HG03103 (cell line): Measurements from ENCODE around the gene SEBOX.

ENCODE experiments used
- ATAC-seq: cut with Tn5 transposase; IDR thresholded peaks from one replicate; pipeline ENCODE4 v1.9.1; 2021; ENCODE audit warnings: low read depth; ENCODE audit not compliant: unreplicated experiment

SEBOX gene

DNA sequence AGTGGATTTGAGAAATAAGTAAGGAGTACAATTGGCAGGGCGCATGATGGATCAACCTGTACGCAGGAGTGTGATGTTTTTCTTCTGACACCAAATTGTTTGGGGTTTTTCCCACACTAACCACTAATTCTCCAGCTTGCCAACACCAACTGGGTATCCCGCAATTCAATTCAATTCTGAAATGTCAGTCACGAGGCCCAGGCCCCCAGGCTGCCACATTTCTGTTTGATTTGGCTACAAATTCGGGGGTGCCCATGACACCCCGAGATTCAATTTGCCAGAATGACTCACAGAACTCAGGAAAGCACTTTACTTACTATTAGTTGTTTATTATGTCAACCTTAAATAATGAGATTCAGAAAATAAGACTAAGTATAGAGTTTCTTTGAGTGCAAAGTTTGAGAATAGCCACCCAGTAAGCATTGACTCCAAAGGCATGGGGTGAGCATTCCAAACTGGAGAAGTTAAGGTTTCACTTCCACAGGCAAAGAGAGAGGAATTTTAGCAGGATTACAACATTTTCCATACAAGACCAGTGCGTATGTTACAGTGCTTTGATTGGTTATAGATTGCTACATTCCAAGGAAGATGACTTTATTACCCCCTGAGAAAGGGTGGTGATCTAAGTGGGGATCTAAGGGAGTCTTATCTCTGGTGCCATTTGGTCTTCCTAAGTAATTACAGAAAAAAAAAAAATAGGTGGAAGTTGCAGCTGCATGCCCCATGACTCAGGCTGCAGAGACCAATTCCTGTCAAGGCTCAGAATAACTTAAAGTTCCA, 29.5 kb upstream of the SEBOX start:
- ATAC-seq: no peak

DNA sequence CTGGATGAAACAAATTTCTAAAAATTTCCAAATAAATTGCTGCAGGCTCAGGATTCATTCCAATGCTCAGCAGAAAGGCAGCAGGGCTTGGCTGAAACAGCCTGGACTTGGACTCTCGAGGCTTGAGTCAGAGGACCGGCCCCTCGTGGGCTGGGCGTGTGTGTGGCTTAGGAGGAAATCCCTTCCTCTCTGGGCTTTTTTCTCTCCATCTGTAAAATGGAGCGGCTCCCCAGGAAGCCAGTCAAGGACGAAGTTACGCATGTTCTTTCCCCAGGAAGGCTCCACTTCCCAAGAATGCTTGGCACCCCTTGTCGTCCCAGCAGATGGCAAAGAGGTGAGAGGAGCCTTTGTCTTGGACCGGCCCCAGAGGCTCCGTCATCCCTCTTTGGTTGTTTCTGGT, 27.5 kb upstream of the SEBOX start:
- no peak for ATAC-seq

DNA sequence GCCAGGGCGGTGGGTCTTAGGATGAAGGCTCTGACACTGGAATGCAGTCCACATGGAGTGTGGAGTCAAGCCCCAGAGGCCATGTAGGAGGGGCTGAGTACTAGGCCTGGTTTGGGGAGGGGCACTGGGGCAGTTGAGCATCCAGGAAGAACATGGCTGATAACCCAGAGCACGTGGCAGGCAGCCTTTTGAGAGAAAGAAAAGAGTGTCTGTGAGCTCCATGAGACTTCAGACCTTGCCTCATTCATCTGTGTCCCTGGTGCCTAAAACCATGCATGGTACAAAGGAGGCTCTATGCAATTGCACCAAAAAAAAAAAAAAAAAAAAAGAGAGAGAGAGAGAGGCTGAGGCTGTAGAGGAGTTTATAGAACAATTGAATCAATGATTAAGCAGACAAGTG, 26.4 kb upstream of the SEBOX start:
- ATAC-seq: no peak

DNA sequence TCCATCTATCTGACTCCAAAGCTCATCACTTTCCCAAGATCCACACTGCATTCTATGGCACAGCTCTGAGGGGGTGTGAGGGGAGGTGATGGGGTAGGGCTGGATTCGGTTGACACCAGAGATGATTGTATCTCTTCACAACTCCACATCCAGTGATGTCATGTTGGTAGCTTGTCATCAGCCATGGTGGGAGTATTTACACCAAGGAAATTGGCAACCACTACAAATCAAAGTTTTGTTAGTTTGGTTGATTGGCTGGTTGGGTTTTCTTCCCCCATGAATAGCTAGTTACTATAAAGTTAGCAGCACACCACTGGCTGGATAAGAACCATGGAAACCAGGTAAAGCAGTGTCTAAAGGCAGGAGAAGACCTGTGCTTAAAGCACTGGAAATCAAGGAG, 26.0 kb upstream of the SEBOX start:
- no peak for ATAC-seq

DNA sequence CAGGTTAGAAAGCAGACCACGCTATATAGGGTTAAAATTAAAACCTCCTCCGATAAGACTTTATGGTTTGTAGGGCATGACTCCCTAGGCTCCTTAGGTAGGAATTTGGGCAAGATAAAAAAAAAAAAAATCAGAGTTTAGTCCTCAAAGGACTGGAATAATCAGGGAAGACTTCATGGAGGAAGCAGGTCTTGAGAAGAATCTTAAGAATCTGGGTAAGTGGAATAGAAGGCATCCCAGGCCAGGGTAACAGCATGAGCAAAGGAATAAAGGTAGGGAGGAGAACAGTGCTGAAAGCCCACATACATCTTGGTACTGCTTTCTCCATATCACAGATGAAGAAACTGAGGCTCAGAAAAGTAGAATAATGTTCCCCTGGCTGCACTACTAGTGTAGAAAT, 25.6 kb upstream of the SEBOX start:
- no peak for ATAC-seq

DNA sequence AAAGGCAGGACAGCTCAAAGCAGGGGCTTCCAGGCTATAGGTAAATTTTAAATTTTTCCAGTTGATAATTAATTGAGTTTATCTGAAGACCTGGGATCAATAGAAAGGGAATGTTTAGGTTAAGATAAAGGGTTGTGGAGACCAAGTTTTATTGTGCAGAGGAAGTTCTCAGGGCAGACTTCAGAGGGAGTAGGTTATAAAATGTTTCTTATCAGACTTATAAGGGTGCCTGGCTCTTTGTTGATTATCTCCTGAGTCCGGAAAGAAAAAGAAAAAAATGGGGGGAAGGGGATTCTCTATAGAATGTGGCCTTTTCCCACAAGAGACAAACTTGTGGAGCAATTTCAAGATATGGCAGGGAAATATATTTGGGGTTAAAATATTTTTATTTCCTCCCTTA, 25.1 kb upstream of the SEBOX start:
- no peak for ATAC-seq

DNA sequence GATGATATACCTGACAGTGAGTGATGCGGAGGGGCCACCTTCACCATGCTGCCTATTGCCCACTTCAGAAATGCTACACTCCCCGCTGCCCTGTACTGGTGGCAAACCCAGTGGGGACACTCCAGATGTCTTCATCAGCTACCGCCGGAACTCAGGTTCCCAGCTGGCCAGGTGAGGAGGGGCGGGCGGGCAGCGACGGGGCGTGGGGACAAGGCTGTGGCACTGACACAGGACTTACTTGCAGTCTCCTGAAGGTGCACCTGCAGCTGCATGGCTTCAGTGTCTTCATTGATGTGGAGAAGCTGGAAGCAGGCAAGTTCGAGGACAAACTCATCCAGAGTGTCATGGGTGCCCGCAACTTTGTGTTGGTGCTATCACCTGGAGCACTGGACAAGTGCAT, 23.1 kb upstream of the SEBOX start:
- no peak for ATAC-seq

DNA sequence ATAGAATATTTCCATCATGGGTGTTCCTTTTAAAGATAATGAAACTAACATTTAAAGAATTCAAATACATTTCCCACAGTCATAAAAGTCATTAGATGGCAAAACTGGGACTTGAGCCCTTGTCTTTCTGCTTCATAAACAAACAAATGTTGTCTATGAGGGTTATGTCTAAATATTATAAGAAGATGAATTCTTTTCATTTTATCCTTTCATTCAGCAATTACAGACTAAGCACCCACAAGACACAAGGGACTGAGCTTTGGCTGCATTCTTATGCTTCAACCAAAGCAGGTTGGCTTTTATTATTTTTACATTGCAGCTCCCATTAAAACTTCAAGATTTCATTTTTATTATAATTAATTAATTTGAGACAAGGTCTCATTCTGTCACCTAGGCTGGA, 21.4 kb upstream of the SEBOX start:
- no peak for ATAC-seq

DNA sequence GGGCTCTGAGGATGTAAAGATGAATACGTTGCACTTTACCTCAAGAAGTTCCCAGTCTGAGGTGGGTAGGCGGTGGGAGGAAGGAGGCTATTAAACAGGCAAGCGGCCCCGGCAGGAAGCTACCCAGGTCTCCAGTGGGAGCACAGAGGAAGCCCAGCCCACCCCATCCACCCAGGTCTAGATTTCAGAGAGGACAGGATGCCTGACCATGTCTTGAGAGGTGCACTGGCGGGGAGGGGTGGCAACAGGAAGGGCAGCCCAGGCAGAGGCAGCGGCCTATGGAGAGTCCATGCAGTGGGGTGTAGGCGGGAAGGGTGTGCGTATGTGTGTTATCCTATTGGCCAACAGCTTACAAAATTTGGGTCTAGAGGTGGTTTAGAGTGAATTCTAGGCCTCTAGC, 20.4 kb upstream of the SEBOX start:
- no peak for ATAC-seq

DNA sequence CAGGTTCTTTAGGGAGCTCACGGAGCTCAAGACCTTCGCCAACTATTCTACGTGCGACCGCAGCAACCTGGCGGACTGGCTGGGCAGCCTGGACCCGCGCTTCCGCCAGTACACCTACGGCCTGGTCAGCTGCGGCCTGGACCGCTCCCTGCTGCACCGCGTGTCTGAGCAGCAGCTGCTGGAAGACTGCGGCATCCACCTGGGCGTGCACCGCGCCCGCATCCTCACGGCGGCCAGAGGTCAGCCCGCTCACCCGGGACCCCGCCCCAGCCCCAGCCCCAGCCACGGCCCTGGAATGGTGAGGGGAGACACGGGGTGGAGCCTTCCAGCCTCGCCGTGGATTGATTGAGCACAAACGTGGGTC, 20.0 kb upstream of the SEBOX start:
- no peak for ATAC-seq

DNA sequence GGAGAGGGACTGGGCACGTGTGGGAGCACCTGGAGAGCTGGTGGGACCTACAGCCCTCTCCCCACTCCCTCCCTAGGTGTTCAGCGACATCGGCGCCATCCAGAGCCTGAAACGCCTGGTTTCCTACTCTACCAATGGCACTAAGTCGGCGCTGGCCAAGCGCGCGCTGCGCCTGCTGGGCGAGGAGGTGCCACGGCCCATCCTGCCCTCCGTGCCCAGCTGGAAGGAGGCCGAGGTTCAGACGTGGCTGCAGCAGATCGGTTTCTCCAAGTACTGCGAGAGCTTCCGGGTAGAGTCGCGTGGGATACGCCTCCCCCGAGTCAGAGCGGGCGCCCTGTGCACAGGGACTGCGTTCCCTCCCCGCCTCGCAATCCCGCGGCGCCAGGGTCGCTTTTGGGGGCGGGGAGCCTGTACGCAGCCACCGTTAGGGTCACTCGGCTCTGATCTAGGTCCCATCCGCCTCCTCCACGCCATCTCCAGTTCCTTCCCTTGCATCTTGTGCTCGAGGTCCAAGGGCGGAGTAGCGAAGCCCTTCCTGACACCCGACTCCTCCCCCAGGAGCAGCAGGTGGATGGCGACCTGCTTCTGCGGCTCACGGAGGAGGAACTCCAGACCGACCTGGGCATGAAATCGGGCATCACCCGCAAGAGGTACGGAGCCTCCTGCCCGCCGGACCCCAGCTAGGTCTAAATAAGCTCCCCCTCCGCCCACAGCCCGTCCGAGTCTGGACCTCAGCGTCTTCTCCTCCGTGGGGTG, 19.5 kb upstream of the SEBOX start:
- no peak for ATAC-seq

DNA sequence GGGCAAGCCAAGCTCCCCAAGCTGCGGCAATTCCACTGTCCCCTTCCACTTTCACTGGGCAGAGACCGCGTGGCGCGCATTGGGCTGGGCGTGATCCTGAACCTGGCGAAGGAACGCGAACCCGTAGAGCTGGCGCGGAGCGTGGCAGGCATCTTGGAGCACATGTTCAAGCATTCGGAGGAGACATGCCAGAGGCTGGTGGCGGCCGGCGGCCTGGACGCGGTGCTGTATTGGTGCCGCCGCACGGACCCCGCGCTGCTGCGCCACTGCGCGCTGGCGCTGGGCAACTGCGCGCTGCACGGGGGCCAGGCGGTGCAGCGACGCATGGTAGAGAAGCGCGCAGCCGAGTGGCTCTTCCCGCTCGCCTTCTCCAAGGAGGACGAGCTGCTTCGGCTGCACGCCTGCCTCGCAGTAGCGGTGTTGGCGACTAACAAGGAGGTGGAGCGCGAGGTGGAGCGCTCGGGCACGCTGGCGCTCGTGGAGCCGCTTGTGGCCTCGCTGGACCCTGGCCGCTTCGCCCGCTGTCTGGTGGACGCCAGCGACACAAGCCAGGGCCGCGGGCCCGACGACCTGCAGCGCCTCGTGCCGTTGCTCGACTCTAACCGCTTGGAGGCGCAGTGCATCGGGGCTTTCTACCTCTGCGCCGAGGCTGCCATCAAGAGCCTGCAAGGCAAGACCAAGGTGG, 16.3 kb upstream of the SEBOX start:
- no peak for ATAC-seq

DNA sequence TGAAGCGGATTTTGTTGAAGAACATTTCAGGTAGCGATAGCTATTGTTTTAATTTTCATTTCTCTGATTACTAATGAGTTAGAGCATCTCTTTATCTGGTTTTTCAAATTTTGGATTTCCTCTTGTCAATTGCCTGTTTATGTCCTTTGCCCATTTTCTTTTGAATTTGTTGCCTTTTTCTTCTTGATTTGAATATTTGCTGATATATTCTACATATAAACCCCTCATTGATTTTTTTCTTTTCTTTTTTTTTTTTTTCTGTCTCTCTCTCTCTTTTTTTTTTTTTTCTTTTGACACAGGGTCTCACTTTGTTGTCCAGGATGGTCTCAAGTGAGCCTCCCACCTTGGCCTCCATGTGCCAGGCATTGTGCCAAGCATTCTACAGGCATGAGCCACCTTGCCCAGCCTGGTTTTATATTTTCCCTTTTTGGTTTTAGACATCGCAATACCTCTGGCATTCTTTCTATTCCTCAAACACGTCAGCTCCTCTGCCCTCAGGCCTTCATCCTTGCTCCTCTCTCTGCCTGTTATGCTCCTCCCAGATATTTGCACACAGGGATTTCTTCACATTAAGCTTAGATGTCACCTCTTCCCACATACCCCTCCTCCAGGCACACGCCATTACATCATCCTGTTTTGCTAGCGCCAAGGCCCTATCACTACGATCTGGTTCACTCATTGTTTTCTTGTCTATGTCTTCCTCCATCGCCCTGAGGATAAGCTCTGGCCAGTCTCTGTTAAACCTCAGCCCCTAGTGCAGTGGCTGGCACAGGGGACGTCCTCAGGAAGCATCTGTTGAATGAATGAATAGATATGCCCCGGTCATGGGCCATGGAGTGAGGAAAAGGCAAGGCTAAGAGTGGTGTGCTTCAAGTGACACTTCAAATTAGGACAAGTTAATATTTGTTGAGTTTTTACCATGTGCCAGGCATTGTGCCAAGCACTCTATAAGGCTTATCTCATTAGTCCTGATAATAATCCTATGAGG, 15.1 kb upstream of the SEBOX start:
- ATAC-seq: no peak

DNA sequence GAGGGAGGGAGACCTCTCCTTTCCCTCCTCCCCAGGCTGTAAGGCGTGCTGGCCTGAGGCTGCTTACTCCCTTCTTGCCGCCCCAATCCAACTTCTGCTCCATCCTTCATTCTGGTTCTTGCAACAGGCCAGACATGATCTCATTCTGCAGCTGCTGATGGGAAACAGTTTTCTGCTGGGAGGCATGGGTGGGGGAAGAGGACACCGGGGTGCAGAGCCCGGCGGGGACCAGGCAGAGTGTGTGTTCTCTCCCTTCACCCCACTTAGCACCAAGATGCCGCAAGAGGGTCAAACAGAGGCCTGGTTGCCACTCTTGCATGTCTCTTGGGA, 7.9 kb upstream of the SEBOX start:
- ATAC-seq: no peak

DNA sequence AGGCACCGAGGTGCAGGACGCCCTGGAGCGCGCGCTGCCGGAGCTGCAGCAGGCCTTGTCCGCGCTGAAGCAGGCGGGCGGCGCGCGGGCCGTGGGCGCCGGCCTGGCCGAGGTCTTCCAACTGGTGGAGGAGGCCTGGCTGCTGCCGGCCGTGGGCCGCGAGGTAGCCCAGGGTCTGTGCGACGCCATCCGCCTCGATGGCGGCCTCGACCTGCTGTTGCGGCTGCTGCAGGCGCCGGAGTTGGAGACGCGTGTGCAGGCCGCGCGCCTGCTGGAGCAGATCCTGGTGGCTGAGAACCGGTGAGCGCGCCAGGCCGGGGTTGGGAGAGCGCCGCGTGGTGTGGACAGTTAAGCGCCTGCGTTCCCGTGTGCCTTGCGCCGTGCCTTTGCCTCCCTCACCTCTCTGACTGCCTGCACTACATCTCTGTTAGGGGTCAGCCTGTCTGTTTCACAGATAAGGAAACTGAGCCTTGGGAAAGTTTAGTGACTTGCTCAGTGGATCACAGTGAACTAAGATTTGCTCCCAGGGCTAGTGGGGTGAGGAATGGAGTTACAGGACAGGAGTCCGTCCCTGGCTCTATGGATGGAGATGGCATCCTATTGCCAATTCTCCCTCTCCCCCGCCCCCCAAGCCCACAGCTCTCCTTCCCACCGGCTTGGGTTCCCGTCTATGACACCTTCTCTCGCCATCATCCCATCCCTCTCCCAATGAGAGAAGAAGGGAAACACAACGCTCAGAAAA, 7.4 kb upstream of the SEBOX start:
- no peak for ATAC-seq

DNA sequence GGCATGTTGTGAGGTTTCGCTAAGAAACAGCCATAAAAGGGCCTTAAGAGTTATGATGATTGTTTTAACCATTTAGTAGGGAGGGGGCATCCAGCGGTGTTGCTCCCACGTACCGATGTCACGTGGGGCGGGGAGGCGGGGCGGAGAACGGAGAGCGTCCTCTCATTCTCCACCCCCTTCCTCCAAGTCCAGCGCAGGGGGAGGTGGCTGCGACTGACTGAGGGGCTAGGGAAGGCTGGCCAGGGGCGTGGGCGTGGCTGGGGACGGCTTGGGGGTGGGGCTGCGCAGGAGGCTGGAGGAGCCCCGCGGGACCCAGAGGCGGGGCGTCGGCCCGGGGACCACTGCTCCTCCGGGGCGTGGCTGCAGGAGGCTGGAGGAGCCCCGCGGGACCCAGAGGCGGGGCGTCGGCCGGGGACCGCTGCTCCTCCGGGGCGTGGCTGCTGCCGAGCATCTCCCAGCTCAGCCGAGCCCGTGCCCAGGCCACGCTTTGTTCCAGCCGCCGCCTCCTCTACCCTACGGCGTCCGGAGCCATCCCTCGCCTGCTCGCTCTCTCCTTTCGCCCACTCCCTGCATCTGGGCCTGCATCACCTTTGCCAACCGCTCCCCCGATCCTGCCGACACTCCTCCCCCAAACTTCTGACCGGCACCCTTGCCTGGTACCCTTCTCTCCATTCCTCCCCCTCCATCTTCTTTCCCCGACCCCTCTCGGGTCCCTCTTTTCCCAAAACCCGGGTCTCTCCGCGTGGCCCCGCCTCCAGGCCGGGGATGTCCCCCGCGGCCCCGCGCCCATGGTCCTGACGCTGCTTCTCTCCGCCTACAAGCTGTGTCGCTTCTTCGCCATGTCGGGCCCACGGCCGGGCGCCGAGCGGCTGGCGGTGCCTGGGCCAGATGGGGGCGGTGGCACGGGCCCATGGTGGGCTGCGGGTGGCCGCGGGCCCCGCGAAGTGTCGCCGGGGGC, 6.5 kb upstream of the SEBOX start, which contains the start of gene SARM1:
Gene SARM1 (plus strand): TSS at position 450 of the 958 bp plus-strand sequence. CDS start 339 bp downstream, at position 789.
- peak; percentile 72 for ATAC-seq

DNA sequence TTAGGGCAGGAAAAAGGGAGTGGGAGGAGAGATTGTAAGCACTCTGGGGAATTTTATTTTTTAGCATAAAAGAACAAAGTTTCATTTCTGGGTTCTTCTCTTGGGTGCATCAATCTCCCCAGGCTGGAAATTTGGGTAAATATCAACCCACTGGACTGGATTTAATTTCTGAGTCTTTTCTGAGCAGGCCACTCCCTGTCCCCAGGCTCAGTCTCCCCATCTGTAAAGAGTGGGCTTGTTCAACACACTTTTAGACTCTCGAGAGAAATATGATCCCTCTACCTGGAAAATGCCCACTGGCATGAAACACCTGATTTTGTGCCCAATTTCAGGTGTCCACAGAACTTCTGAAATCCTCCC, 5.7 kb upstream of the SEBOX start:
- no peak for ATAC-seq

DNA sequence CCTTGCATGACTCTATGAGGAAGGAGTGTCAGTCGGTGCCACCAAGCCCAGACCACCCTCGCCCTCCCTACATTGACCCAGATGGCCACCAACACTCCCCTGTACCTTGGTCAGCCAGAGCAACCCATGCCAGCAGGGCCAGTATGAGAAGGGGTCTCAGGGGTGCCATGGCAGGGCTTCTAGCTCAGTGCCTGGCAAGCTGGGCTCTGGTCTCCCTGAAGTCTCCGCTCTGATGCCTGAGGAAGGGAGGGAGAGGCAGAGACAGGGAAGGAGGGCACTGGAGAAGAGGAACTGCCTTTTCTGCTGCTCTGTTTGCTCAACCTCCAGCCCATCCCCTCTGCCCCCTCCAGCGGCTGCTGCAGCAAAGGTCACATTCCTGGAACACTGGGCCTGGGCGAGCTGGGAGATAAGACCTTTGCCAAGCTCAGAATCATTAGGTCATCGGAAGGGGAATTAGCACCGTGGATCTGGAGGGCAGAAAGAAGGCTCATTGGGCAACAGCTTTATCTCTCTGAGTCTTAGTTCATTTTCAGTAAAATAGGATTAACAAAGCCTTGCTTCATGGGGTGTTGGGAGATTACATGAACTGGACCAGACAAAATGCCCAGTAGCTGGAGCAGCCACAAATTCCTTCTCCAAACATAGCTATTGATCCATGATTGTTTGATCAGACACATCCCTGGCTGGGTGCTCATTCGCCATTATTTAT, 5.2 kb upstream of the SEBOX start, which contains the start of gene VTN:
Gene VTN (minus strand): TSS at position 273 of the 709 bp plus-strand sequence. CDS start 104 bp downstream, at position 169.
- ATAC-seq: no peak
